Mononuclear cell (primary cell): Measurements from ENCODE around the gene NRN1L. TPM values are rescaled to one million over a fixed set of nuclear protein-coding genes. Genes with fewer than 3 reads are reported as not detected.

ENCODE experiments used
- H3K27me3 ChIP-seq: 2 replicates; pipeline ENCODE4 v1.6.0; 2011; ENCODE audit warnings: low read length, control low read depth; ENCODE audit not compliant: insufficient read depth
- H3K4me1 ChIP-seq: 2 replicates; pipeline ENCODE4 v1.5.1; 2011; ENCODE audit warnings: mild to moderate bottlenecking, low read length, control low read depth; ENCODE audit not compliant: insufficient read depth
- H3K4me3 ChIP-seq: 2 replicates; pipeline ENCODE4 v1.5.1; 2011; ENCODE audit warnings: mild to moderate bottlenecking, low read length, moderate library complexity
- H3K9me3 ChIP-seq: 2 replicates; pipeline ENCODE4 v1.5.1; 2011; ENCODE audit warnings: low read depth, mild to moderate bottlenecking, control low read depth, low read length
- total RNA-seq: library from RNA; depleted of rRNA; stranded (reverse); fragments of >200 nt; gene quantifications from one replicate; pipeline ENCODE4 v1.2.3, GENCODE V29; 2012

The NRN1L gene
- total RNA-seq, 1 donor: not detected

- no peaks in the 10 kb centered on the region for H3K9me3 ChIP-seq
Observed at GRCh38 chr16:67885545-67885944, 860 bp downstream of the NRN1L start.

GRCh38 chr16:67885976-67886375, 1.3 kb downstream of the NRN1L start:
- Histone ChIP-seq H3K4me3 (no peak overlapping the region), H3K4me1 (no peaks in the 10 kb centered on the region), H3K27me3 (no peaks in the 10 kb centered on the region)

More at GRCh38 chr16:67885545-67885944, 860 bp downstream of the NRN1L start:
- H3K4me3 ChIP-seq: no peak overlapping the region
- H3K27me3 ChIP-seq: no peaks in the 10 kb centered on the region
- no peaks in the 10 kb centered on the region for H3K4me1 ChIP-seq

GRCh38 chr16:67886387-67886786, 1.7 kb downstream of the NRN1L start:
- H3K27me3 ChIP-seq: no peaks in the 10 kb centered on the region

More at GRCh38 chr16:67885976-67886375, 1.3 kb downstream of the NRN1L start:
- H3K9me3 ChIP-seq: no peaks in the 10 kb centered on the region

GRCh38 chr16:67888331-67888730, 3.6 kb downstream of the NRN1L start:
- Histone ChIP-seq H3K4me3 (no peak overlapping the region), H3K9me3 (no peaks in the 10 kb centered on the region), H3K27me3 (no peaks in the 10 kb centered on the region), H3K4me1 (no peaks in the 10 kb centered on the region)

More at GRCh38 chr16:67886387-67886786, 1.7 kb downstream of the NRN1L start:
- Histone ChIP-seq H3K9me3 (no peaks in the 10 kb centered on the region), H3K4me1 (no peaks in the 10 kb centered on the region), H3K4me3 (no peak overlapping the region)

GRCh38 chr16:67892375-67892774, 7.7 kb downstream of the NRN1L start:
- H3K4me3 ChIP-seq: peak overlapping the region; percentile 87
- H3K9me3 ChIP-seq: no peaks in the 10 kb centered on the region
- H3K27me3 ChIP-seq: no peaks in the 10 kb centered on the region
- H3K4me1 ChIP-seq: peaks cover 24% of the 10 kb centered on the region

GRCh38 chr16:67892899-67893742, 8.4 kb downstream of the NRN1L start, which contains the start of gene PSKH1:
Gene PSKH1 (plus strand): TSS chr16:67893254. CDS start chr16:67908750, 15,496 bp downstream.
- no peaks in the 10 kb centered on the region for H3K9me3 ChIP-seq
- peak within 1 kb of the TSS; percentile 87 for H3K4me3 ChIP-seq
- H3K4me1 ChIP-seq: peaks cover 24% of the 10 kb centered on the region
- H3K27me3 ChIP-seq: no peaks in the 10 kb centered on the region

- Histone ChIP-seq H3K9me3 (no peaks in the 10 kb centered on the region), H3K4me3 (peak overlapping the region; percentile 87), H3K4me1 (peaks cover 24% of the 10 kb centered on the region), H3K27me3 (no peaks in the 10 kb centered on the region)
Observed at GRCh38 chr16:67893743-67894399, 9.2 kb downstream of the NRN1L start.

GRCh38 chr16:67897231-67897630, 12.5 kb downstream of the NRN1L start:
- Histone ChIP-seq H3K4me1 (peaks cover 24% of the 10 kb centered on the region), H3K27me3 (no peaks in the 10 kb centered on the region), H3K4me3 (no peak overlapping the region), H3K9me3 (no peaks in the 10 kb centered on the region)

- no peaks in the 10 kb centered on the region for H3K9me3 ChIP-seq
- H3K4me1 ChIP-seq: no peaks in the 10 kb centered on the region
- no peaks in the 10 kb centered on the region for H3K27me3 ChIP-seq
- no peak overlapping the region for H3K4me3 ChIP-seq
Observed at GRCh38 chr16:67901734-67902133, 17.0 kb downstream of the NRN1L start.

- Histone ChIP-seq H3K4me1 (no peaks in the 10 kb centered on the region), H3K4me3 (no peak overlapping the region), H3K9me3 (no peaks in the 10 kb centered on the region), H3K27me3 (no peaks in the 10 kb centered on the region)
Observed at GRCh38 chr16:67902831-67903230, 18.1 kb downstream of the NRN1L start.

GRCh38 chr16:67907397-67908180, 22.9 kb downstream of the NRN1L start:
- Histone ChIP-seq H3K9me3 (no peaks in the 10 kb centered on the region), H3K4me1 (no peaks in the 10 kb centered on the region), H3K4me3 (no peak overlapping the region), H3K27me3 (no peaks in the 10 kb centered on the region)

- no peaks in the 10 kb centered on the region for H3K9me3 ChIP-seq
- no peaks in the 10 kb centered on the region for H3K4me1 ChIP-seq
- no peak overlapping the region for H3K4me3 ChIP-seq
- H3K27me3 ChIP-seq: no peaks in the 10 kb centered on the region
Observed at GRCh38 chr16:67909056-67909742, 24.5 kb downstream of the NRN1L start.

GRCh38 chr16:67910158-67910557, 25.5 kb downstream of the NRN1L start:
- Histone ChIP-seq H3K27me3 (no peaks in the 10 kb centered on the region), H3K4me3 (no peak overlapping the region), H3K9me3 (no peaks in the 10 kb centered on the region), H3K4me1 (no peaks in the 10 kb centered on the region)

GRCh38 chr16:67914758-67915495, 30.2 kb downstream of the NRN1L start:
- H3K9me3 ChIP-seq: no peaks in the 10 kb centered on the region
- H3K4me3 ChIP-seq: no peak overlapping the region
- peaks cover 3% of the 10 kb centered on the region for H3K4me1 ChIP-seq
- H3K27me3 ChIP-seq: no peaks in the 10 kb centered on the region
